K562 (cell line): ENCODE results near the gene ITGB2. TPM values are rescaled to one million over a fixed set of nuclear protein-coding genes. Genes with fewer than 3 reads are reported as not detected.

Experiments
- BCL6 ChIP-seq: fragments of 250-450 bp; sonication (Bioruptor Pico); IDR thresholded peaks from 2 replicates; pipeline ENCODE4 v1.4.0; 2020
- CEBPB ChIP-seq: fragments of 450-650 bp; IDR thresholded peaks from 2 replicates; pipeline ENCODE4 v1.6.1; 2016; ENCODE audit warnings: missing genetic modification characterization, missing compliant biosample characterization
- GTF2E2 ChIP-seq: fragments of 200-800 bp; sonication (Bioruptor generic); IDR thresholded peaks from 2 replicates; pipeline ENCODE4 v1.6.1; 2016; ENCODE audit warnings: missing genetic modification characterization, missing compliant biosample characterization
- LCOR ChIP-seq: sonication (generic); formaldehyde crosslinking; IDR thresholded peaks from 2 replicates; pipeline ENCODE4 v1.8.0; 2022; ENCODE audit warnings: mild to moderate bottlenecking, missing genetic modification reagents
- LEF1 ChIP-seq: fragments of 450-650 bp; IDR thresholded peaks from 2 replicates; pipeline ENCODE4 v1.6.1; 2016; ENCODE audit warnings: mild to moderate bottlenecking
- MCM5 ChIP-seq: fragments of 450-650 bp; IDR thresholded peaks from 2 replicates; pipeline ENCODE4 v1.6.1; 2016; ENCODE audit warnings: low read depth
- MEIS2 ChIP-seq: fragments of 450-650 bp; IDR thresholded peaks from 2 replicates; pipeline ENCODE4 v1.6.1; 2014; ENCODE audit warnings: mild to moderate bottlenecking; ENCODE audit not compliant: partially characterized antibody
- MTA2 ChIP-seq: fragments of 450-650 bp; IDR thresholded peaks from 2 replicates; pipeline ENCODE4 v1.6.1; 2016; ENCODE audit warnings: low read depth
- NR2C1 ChIP-seq, 2 experiments: fragments of 450-650 bp; IDR thresholded peaks; 2 replicates each; pipeline ENCODE4 v1.6.1; 2017; ENCODE audit warnings: mild to moderate bottlenecking in 2 of 2, antibody characterized with exemption in 1 of 2, inconsistent platforms in 1 of 2, missing compliant biosample characterization in 1 of 2, missing genetic modification characterization in 1 of 2
- PBX2 ChIP-seq, 2 experiments: IDR thresholded peaks in 1 of 2; conservative IDR thresholded peaks in 1 of 2; 2 replicates each; pipeline ENCODE4 v1.6.1; 2016; ENCODE audit warnings: low read depth in 2 of 2, mild to moderate bottlenecking in 1 of 2, missing compliant biosample characterization in 1 of 2, missing genetic modification characterization in 1 of 2, moderate library complexity in 1 of 2
- PRMT5 ChIP-seq: sonication (generic); formaldehyde crosslinking; IDR thresholded peaks from 2 replicates; pipeline ENCODE4 v1.5.0; 2020; ENCODE audit warnings: missing genetic modification reagents
- PYGO2 ChIP-seq: fragments of 450-650 bp; IDR thresholded peaks from 2 replicates; pipeline ENCODE4 v1.6.1; 2016; ENCODE audit warnings: mild to moderate bottlenecking, missing genetic modification characterization, moderate library complexity, missing compliant biosample characterization
- STAT5A ChIP-seq: IDR thresholded peaks from 2 replicates; pipeline ENCODE4 v1.6.1; 2012; ENCODE audit warnings: low read length, inconsistent platforms, borderline replicate concordance
- TEAD1 ChIP-seq, 2 experiments: fragments of 450-650 bp in 1 of 2; sonication (generic) in 1 of 2; formaldehyde crosslinking; IDR thresholded peaks; 2 replicates each; pipeline versions ENCODE4 v1.4.0 to v1.8.0; 2020 to 2022; ENCODE audit warnings: mild to moderate bottlenecking in 2 of 2, missing genetic modification reagents in 1 of 2
- ZBTB11 ChIP-seq, 3 experiments: fragments of 200-800 bp in 1 of 3; fragments of 250-450 bp in 1 of 3; fragments of 450-650 bp in 1 of 3; sonication (Bioruptor Pico) in 1 of 3; sonication (Bioruptor generic) in 1 of 3; formaldehyde crosslinking in 1 of 3; IDR thresholded peaks; 2 replicates each; pipeline versions ENCODE4 v1.6.1 to v1.8.0; 2016 to 2022; ENCODE audit warnings: mild to moderate bottlenecking in 2 of 3, missing genetic modification characterization in 2 of 3, missing compliant biosample characterization in 1 of 3, moderate library complexity in 1 of 3
- ZNF175 ChIP-seq: fragments of 200-800 bp; sonication (Bioruptor generic); IDR thresholded peaks from 2 replicates; pipeline ENCODE4 v1.6.1; 2016; ENCODE audit warnings: low read depth, mild to moderate bottlenecking, missing genetic modification characterization, missing compliant biosample characterization
- ZNF589 ChIP-seq: fragments of 200-800 bp; sonication (Bioruptor generic); IDR thresholded peaks from 2 replicates; pipeline ENCODE4 v1.6.1; 2016; ENCODE audit warnings: low read depth, missing genetic modification characterization, missing compliant biosample characterization
- polyA plus RNA-seq, 8 experiments: library from polyadenylated mRNA; depleted of rRNA in 4 of 8; stranded (reverse) in 5 of 8; unstranded in 3 of 8; fragments of >200 nt; fragmentation: Nextera tagmentation in 2 of 8; fragmentation: Illumina TruSeq in 1 of 8; extraction: Ambion mirVana in 2 of 8; extraction: Trizol in 1 of 8; gene quantifications; 2 replicates each; pipeline versions ENCODE4 v1.2.1 to v1.2.3, GENCODE V29; 2011 to 2014; ENCODE audit warnings: inconsistent platforms in 1 of 8, missing spikeins in 1 of 8
- total RNA-seq, 7 experiments: library from RNA; depleted of rRNA in 6 of 7; stranded (reverse); fragments of >200 nt in 6 of 7; fragmentation: Illumina TruSeq in 2 of 7; extraction: Trizol in 2 of 7; gene quantifications; 2 replicates each; pipeline versions ENCODE4 v1.2.1 to v1.2.3, GENCODE V29; 2011 to 2021; ENCODE audit warnings: low replicate concordance in 1 of 7
- TF ChIP-seq, protein P1 (sequence below), 2 experiments: fragments of 450-650 bp; conservative IDR thresholded peaks; 2 replicates each; pipeline ENCODE4 v1.6.1; 2017; ENCODE audit warnings: mild to moderate bottlenecking in 2 of 2, moderate library complexity in 2 of 2

ITGB2 gene
- total and polyA plus RNA-seq, 9 of the 15 experiments (the other 6 are each of a cell fraction or from before 2014, with no cell fraction given): 0.07 to 1.3 (median 0.51) TPM; not detected in 2

GRCh38 chr21:44880405-44881197, 40.1 kb downstream of the ITGB2 start (continued):
- TF ChIP-seq BCL6 (no peak), ZNF589 (CRISPR knock-in tag) (peak; percentile 80; the same call in 1 of the 2 replicates), ZBTB11 (CRISPR knock-in tag; IDR thresholded peaks at IDR 0.05) (peak in 1 of 3 experiments; percentile 23; a peak in 1 of 6 replicates), LCOR (CRISPR knock-in tag) (0 out of 2 replicates have a peak, but pooled peaks have one; percentile 41), GTF2E2 (tag) (0 out of 2 replicates have a peak, but pooled peaks have one; percentile 58), PYGO2 (tag) (peak; percentile 16; the same call in 1 of the 2 replicates), ZNF175 (CRISPR knock-in tag) (0 out of 2 replicates have a peak, but pooled peaks have one; percentile 19), TEAD1 (CRISPR knock-in tag; IDR thresholded peaks at IDR 0.05) (0 out of 4 replicates have a peak, but pooled peaks of 1 of the 2 experiments have one; percentile 50), CEBPB (tag) (peak; percentile 95), NR2C1 (IDR thresholded peaks at IDR 0.05) (no peak; the same call in 1 of the 2 replicates), NR2C1 (tag; IDR thresholded peaks at IDR 0.05) (peak; percentile 63), MEIS2 (peak; percentile 54), STAT5A (0 out of 2 replicates have a peak, but pooled peaks have one; percentile 16), MTA2 (peak; percentile 37; the same call in 1 of the 2 replicates), PBX2 (CRISPR knock-in tag; IDR thresholded peaks at IDR 0.05; ENCODE audit: low read depth) (no peak), PBX2 (tag; conservative IDR thresholded peaks at IDR 0.05; ENCODE audit: low read depth) (no peak), PRMT5 (CRISPR knock-in tag) (no peak), MCM5 (no peak), LEF1 (peak; percentile 64; the same call in 1 of the 2 replicates)
- TF ChIP-seq, protein P1, sequence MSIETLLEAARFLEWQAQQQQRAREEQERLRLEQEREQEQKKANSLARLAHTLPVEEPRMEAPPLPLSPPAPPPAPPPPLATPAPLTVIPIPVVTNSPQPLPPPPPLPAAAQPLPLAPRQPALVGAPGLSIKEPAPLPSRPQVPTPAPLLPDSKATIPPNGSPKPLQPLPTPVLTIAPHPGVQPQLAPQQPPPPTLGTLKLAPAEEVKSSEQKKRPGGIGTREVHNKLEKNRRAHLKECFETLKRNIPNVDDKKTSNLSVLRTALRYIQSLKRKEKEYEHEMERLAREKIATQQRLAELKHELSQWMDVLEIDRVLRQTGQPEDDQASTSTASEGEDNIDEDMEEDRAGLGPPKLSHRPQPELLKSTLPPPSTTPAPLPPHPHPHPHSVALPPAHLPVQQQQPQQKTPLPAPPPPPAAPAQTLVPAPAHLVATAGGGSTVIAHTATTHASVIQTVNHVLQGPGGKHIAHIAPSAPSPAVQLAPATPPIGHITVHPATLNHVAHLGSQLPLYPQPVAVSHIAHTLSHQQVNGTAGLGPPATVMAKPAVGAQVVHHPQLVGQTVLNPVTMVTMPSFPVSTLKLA (conservative IDR thresholded peaks at IDR 0.05): peak in 1 of 2 experiments; percentile 30; a peak in 2 of 4 replicates
